Esophagus mucosa (tissue), 1 donor: ENCODE results near the gene DCTPP1. TPM values are rescaled to one million over a fixed set of nuclear protein-coding genes. Genes with fewer than 3 reads are reported as not detected.
"Not testable (repeated sequence)": the region's sequence is repeated elsewhere in the genome, so short reads cannot be mapped to it uniquely, and the experiment has no call there.

Experiments used
- ATAC-seq: fragments of 200-7000 bp; cut with Tn5 transposase; one replicate; pipeline ENCODE4 v1.9.1; 2020
- total RNA-seq: library from RNA; stranded (reverse); gene quantifications from one replicate; pipeline ENCODE4 v1.2.4, GENCODE V29; 2023
- donor health status: DM: yes; HTN: yes; CAD: no.

Gene DCTPP1
- total RNA-seq, 1 donor from 2014 or later, result 49.0 TPM

GRCh38 chr16:30413112-30413806, 16.6 kb downstream of the DCTPP1 start:
- no peak for ATAC-seq

- ATAC-seq, result peak; percentile 74
Measured at GRCh38 chr16:30409125-30410060, 20.4 kb downstream of the DCTPP1 start.

GRCh38 chr16:30407804-30408534, 21.9 kb downstream of the DCTPP1 start:
- peak; percentile 8 for ATAC-seq

- peak; percentile 94 for ATAC-seq
Measured at GRCh38 chr16:30407102-30407803, 22.6 kb downstream of the DCTPP1 start, which contains the start of gene ZNF771. Gene ZNF771, plus strand, starts transcription at chr16:30407606. Its CDS starts 448 bp downstream, at chr16:30408054.

GRCh38 chr16:30406795-30407101, 23.1 kb downstream of the DCTPP1 start:
- ATAC-seq, result peak; percentile 8

- no peak for ATAC-seq
Measured at GRCh38 chr16:30401768-30402425, 27.9 kb downstream of the DCTPP1 start.

GRCh38 chr16:30399435-30400186, 30.2 kb downstream of the DCTPP1 start:
- no peak for ATAC-seq

GRCh38 chr16:30398661-30399434, 31.0 kb downstream of the DCTPP1 start:
- no peak for ATAC-seq

- ATAC-seq, result no peak
Measured at GRCh38 chr16:30397776-30398660, 31.8 kb downstream of the DCTPP1 start.

- ATAC-seq, result no peak
Measured at GRCh38 chr16:30397056-30397455, 32.8 kb downstream of the DCTPP1 start.

GRCh38 chr16:30396627-30397026, 33.2 kb downstream of the DCTPP1 start:
- not testable (repeated sequence) for ATAC-seq

- no peak for ATAC-seq
Measured at GRCh38 chr16:30395992-30396585, 33.7 kb downstream of the DCTPP1 start.

GRCh38 chr16:30395155-30395991, 34.5 kb downstream of the DCTPP1 start, which contains the start of gene ZNF48:
Gene ZNF48, plus strand, starts transcription at chr16:30395420. Its CDS starts 375 bp downstream, at chr16:30395795.
- peak; percentile 79 for ATAC-seq

GRCh38 chr16:30394592-30395154, 35.2 kb downstream of the DCTPP1 start:
- peak; percentile 7 for ATAC-seq

GRCh38 chr16:30383521-30383920, 46.3 kb downstream of the DCTPP1 start:
- ATAC-seq, result no peak

GRCh38 chr16:30382111-30382881, 47.5 kb downstream of the DCTPP1 start, which contains the start of gene SEPTIN1:
Gene SEPTIN1, minus strand, starts transcription at chr16:30382561. Its CDS starts 19 bp downstream, at chr16:30382542.
- ATAC-seq, result no peak
